Measurements from ENCODE around the gene AGAP2. TPM values are rescaled to one million over a fixed set of nuclear protein-coding genes. Genes with fewer than 3 reads are reported as not detected.

Gene AGAP2
- total RNA-seq, result 10 to 100 TPM; 68.6 to 72.5 TPM

DNA sequence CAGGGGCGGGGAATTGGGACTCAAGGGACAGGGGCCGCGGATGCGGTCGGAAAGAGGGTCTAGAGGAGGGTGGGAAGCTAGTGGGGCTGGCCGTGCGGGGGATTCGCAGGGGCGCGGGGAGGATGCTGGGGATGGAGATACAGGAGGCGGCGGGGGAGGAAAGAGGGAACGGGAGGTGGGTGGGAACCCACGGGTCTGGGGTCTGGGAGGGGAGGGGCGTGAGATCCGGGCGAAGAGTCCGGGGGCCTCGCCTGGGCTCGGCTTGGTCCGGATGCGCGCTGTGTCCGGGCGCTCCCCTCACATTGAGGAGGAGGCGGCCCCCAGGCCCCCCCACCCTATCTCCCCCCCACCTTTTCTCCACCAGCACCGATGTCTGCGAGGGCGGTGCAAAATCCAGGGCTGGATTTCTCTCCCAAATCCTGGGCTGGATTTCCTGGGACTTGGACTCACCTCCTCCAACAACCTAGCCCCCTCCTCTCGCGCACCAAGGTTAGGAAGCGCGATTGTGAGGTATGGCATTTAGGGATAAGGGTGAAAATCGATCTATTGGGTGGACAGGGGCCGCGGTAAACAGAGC, at the start of gene AGAP2:
Gene AGAP2 (minus strand): TSS at position 82 of the 577 bp plus-strand sequence. CDS start 496 bp downstream, outside the sequence.
- H3K27ac Mint-ChIP-seq, result peak within 1 kb of the TSS; percentile 74
- CTCF ChIA-PET, result no interaction called here
- ATAC-seq, result no peak

DNA sequence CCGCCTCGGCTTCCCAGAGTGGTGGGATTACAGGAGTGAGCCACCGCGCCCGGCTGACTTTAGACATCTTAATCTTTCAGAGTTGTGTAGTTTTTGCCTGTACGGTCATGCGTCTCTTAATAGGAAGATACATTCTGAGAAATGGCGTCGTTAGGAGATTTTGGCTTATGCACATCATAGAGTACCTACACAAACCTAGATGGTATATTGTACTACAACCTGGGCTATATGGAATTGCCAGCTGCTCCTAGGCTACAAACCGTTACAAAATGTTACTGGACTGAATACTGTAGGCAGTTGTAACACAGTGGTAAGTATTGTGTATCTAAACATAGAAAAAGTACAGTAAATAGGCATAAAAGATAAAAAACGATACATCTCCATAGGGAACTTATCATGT, 45.3 kb upstream of the AGAP2 start:
- no peak for DNase-seq
- H3K27me3 Mint-ChIP-seq (ENCODE audit: low read depth), result no peaks in the 10 kb centered on the region
- no peak for ATAC-seq
- H3K4me1 Mint-ChIP-seq (ENCODE audit: low read depth), result peaks cover 37% of the 10 kb centered on the region
- POLR2A ChIA-PET, result interaction anchor here (0.9 to 1.6 kb wide), 3 partner anchors 15 to 157 kb away, joined by 3 to 7 read pairs (median 5); partner anchors contain the start of gene ATP23
- peaks cover 24% of the 10 kb centered on the region for H3K36me3 Mint-ChIP-seq (ENCODE audit: low read depth)
- no peaks in the 10 kb centered on the region for H3K9me3 Mint-ChIP-seq (ENCODE audit: insufficient read depth)
- peak overlapping the region; percentile 27 for H3K27ac Mint-ChIP-seq
- peak overlapping the region; percentile 66 for H3K4me3 Mint-ChIP-seq
- CTCF ChIA-PET, result interaction anchor here (0.7 to 4.5 kb wide), 11 partner anchors 10 to 120 kb away, joined by 4 to 26 read pairs (median 9); partner anchors contain the start of genes EEF1AKMT3 and METTL1

More for the DNA sequence above, at the start of gene AGAP2:
- Mint-ChIP-seq H3K9me3 (ENCODE audit: insufficient read depth) (no peaks in the 10 kb centered on the region), H3K4me1 (ENCODE audit: low read depth) (peaks cover 41% of the 10 kb centered on the region), H3K4me3 (peak within 1 kb of the TSS; percentile 64), H3K36me3 (ENCODE audit: low read depth) (peaks cover 48% of the 10 kb centered on the region), H3K27me3 (ENCODE audit: low read depth) (no peaks in the 10 kb centered on the region)
- no peak for DNase-seq
- POLR2A ChIA-PET, result no interaction called here

DNA sequence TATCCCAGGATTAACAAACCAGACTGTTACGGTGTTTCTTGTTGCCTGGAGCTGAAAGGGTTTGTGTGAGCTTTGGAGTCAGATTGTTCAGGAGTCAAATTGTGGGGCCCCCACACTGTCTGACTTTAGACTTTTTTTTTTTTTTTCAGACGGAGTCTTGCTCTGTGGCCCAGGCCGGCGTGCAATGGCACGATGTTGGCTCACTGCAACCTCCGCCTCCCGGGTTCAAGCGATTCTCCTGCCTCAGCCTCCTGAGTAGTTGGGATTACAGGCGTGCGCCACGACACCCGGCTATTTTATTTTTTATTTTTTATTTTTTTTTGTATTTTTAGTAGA, 44.9 kb upstream of the AGAP2 start:
- H3K36me3 Mint-ChIP-seq (ENCODE audit: low read depth), result peaks cover 21% of the 10 kb centered on the region
- no peaks in the 10 kb centered on the region for H3K27me3 Mint-ChIP-seq (ENCODE audit: low read depth)
- no peaks in the 10 kb centered on the region for H3K9me3 Mint-ChIP-seq (ENCODE audit: insufficient read depth)
- CTCF ChIA-PET, result interaction anchor here (0.7 to 4.5 kb wide), 25 partner anchors 8 to 128 kb away, joined by 3 to 26 read pairs (median 6); partner anchors contain the start of genes CTDSP2, EEF1AKMT3 and METTL1
- ATAC-seq (no peak), DNase-seq (no peak)
- H3K4me3 Mint-ChIP-seq, result peak overlapping the region; percentile 99
- peaks cover 39% of the 10 kb centered on the region for H3K4me1 Mint-ChIP-seq (ENCODE audit: low read depth)
- H3K27ac Mint-ChIP-seq, result peak overlapping the region; percentile 96
- POLR2A ChIA-PET, result interaction anchor here (0.8 to 1.6 kb wide), 7 partner anchors 11 to 158 kb away, joined by 3 to 7 read pairs (median 4); partner anchors contain the start of genes ATP23, CYP27B1, EEF1AKMT3 and METTL1

DNA sequence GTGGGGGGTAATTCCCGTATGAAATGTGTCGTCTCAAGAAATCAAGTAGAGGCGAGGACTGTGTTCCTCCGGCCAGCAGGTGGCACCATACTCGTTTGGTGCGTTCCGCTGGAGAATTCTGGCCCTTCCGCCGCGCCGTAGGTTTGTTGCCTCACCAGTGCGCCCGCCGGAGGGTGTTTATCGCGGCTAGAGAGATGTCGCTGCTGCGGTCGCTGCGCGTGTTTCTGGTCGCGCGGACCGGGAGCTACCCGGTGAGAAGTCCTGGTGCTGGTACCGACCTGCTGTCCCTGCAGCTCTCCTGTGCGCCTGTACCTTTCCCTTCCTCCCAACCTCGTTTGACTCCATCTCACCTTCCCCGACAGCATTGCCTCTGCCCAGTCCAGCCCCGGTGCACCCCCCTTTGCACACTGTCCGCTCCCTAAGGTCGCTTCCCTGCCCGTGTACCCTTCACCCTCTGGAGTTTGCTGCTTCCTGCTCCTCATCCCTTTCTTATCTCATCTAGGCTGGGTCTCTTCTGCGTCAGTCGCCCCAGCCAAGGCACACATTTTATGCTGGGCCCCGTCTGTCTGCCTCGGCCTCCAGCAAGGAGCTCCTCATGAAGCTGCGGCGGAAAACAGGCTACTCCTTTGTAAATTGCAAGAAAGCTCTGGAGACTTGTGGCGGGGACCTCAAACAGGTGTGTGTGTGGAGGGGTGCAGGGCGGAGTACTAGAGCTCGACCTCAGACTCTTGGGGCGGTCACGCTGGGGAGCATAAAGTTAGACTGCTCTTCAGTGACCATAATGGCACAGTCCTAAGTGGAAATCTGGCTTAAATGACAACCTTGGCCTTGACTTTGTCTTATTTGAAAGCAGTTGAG, 44.3 kb upstream of the AGAP2 start, which contains the start of gene TSFM:
Gene TSFM (plus strand): TSS at position 180 of the 858 bp plus-strand sequence. CDS start 15 bp downstream, at position 195.
- H3K4me3 Mint-ChIP-seq, result peak within 1 kb of the TSS; percentile 99
- DNase-seq (peak; percentile 98), ATAC-seq (peak; percentile 87)
- peak within 1 kb of the TSS; percentile 96 for H3K27ac Mint-ChIP-seq
- peaks cover 19% of the 10 kb centered on the region for H3K36me3 Mint-ChIP-seq (ENCODE audit: low read depth)
- POLR2A ChIA-PET, result interaction anchor here (0.8 to 1.6 kb wide), 7 partner anchors 11 to 158 kb away, joined by 3 to 7 read pairs (median 4); partner anchors contain the start of genes ATP23, CYP27B1, EEF1AKMT3 and METTL1
- CTCF ChIA-PET, result interaction anchor here (0.7 to 4.5 kb wide), 27 partner anchors 9 to 129 kb away, joined by 3 to 26 read pairs (median 6); partner anchors contain the start of genes CTDSP2, EEF1AKMT3 and METTL1
- peaks cover 40% of the 10 kb centered on the region for H3K4me1 Mint-ChIP-seq (ENCODE audit: low read depth)
- H3K27me3 Mint-ChIP-seq (ENCODE audit: low read depth), result no peaks in the 10 kb centered on the region
- no peaks in the 10 kb centered on the region for H3K9me3 Mint-ChIP-seq (ENCODE audit: insufficient read depth)

DNA sequence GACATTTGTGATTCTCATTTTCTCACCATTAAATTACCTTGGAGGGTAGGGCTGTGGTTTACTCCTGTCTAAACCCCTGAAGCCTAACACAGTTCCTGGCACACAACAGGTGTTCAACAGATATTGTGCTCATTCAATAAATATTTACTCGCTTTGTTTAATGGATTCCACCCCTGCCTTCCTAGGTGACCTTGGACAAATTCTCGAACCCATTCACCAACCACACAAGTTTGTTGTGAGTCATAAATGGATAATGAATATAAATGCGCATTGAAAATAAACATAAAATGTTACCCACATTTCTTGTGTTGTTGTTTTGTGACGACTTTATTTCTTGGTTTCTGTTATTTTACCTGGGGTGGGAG, 43.7 kb upstream of the AGAP2 start:
- Mint-ChIP-seq H3K4me3 (peak overlapping the region; percentile 99), H3K9me3 (ENCODE audit: insufficient read depth) (no peaks in the 10 kb centered on the region), H3K36me3 (ENCODE audit: low read depth) (peaks cover 17% of the 10 kb centered on the region), H3K4me1 (ENCODE audit: low read depth) (peaks cover 40% of the 10 kb centered on the region), H3K27me3 (ENCODE audit: low read depth) (no peaks in the 10 kb centered on the region), H3K27ac (peak overlapping the region; percentile 96)
- DNase-seq (no peak), ATAC-seq (no peak)
- CTCF ChIA-PET, result interaction anchor here (1.0 to 4.5 kb wide), 13 partner anchors 9 to 130 kb away, joined by 3 to 26 read pairs (median 5); partner anchors contain the start of genes CYP27B1, EEF1AKMT3 and METTL1
- POLR2A ChIA-PET, result interaction anchor here (1.3 to 1.6 kb wide), 2 partner anchors 10 to 159 kb away, joined by 5 to 7 read pairs; partner anchors contain the start of genes ATP23, EEF1AKMT3 and METTL1

DNA sequence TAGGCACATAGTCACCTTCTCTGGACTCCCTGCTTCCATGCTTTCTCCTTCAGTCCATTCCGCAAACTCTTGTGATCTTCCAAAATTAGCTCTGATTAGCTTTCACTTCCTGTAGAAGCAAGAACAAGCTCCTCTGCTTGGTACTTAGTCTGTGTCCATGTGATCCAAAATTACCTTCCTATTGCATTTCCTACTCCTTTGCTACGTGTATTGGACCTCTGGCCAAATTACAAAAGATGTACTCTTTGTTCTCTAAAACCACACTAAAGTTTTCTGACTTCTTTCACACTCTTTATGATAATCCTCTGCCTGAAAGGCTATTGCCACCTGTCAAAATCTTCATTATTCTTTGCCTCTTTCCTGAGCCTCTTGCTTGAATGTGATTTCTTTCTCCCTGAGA, 43.3 kb upstream of the AGAP2 start:
- peak overlapping the region; percentile 96 for H3K27ac Mint-ChIP-seq
- peaks cover 15% of the 10 kb centered on the region for H3K36me3 Mint-ChIP-seq (ENCODE audit: low read depth)
- H3K9me3 Mint-ChIP-seq (ENCODE audit: insufficient read depth), result no peaks in the 10 kb centered on the region
- DNase-seq, result no peak
- POLR2A ChIA-PET, result interaction anchor here (0.7 kb wide), 1 partner anchor 63 kb away, joined by 4 read pairs; no protein-coding TSS in a partner anchor
- no peak for ATAC-seq
- no peaks in the 10 kb centered on the region for H3K27me3 Mint-ChIP-seq (ENCODE audit: low read depth)
- CTCF ChIA-PET, result interaction anchor here (0.7 to 4.5 kb wide), 11 partner anchors 8 to 124 kb away, joined by 3 to 26 read pairs (median 5); partner anchors contain the start of genes CYP27B1, EEF1AKMT3 and METTL1
- H3K4me3 Mint-ChIP-seq, result no peak overlapping the region
- peaks cover 40% of the 10 kb centered on the region for H3K4me1 Mint-ChIP-seq (ENCODE audit: low read depth)

DNA sequence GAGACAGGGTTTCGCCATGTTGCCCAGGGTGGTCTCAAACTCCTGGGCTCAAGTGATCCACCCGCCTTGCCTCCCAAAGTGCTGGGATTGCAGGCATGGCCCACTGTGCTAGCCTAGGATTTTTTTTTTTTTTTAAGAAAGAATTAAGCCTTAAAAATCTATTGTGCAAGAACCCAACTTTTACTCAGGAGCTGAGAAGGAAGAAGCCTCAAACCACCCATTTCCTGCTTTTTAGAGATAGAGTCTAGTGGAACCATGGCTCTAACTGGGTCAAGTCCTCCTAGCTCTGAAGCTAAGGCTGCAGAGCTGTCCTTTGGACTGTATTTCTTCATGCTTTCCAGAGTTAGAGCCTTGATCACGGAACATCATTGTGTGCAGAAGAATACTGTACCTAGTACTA, 42.7 kb upstream of the AGAP2 start:
- Mint-ChIP-seq H3K9me3 (ENCODE audit: insufficient read depth) (no peaks in the 10 kb centered on the region), H3K4me1 (ENCODE audit: low read depth) (peaks cover 40% of the 10 kb centered on the region), H3K27me3 (ENCODE audit: low read depth) (no peaks in the 10 kb centered on the region), H3K4me3 (peak overlapping the region; percentile 12), H3K36me3 (ENCODE audit: low read depth) (peaks cover 10% of the 10 kb centered on the region), H3K27ac (peak overlapping the region; percentile 96)
- ATAC-seq (no peak), DNase-seq (no peak)
- CTCF ChIA-PET, result interaction anchor here (0.7 to 4.5 kb wide), 11 partner anchors 8 to 125 kb away, joined by 3 to 26 read pairs (median 5); partner anchors contain the start of genes CYP27B1, EEF1AKMT3 and METTL1
- POLR2A ChIA-PET, result interaction anchor here (0.7 to 1.2 kb wide), 2 partner anchors 9 to 64 kb away, joined by 4 to 5 read pairs; partner anchors contain the start of genes EEF1AKMT3 and METTL1

DNA sequence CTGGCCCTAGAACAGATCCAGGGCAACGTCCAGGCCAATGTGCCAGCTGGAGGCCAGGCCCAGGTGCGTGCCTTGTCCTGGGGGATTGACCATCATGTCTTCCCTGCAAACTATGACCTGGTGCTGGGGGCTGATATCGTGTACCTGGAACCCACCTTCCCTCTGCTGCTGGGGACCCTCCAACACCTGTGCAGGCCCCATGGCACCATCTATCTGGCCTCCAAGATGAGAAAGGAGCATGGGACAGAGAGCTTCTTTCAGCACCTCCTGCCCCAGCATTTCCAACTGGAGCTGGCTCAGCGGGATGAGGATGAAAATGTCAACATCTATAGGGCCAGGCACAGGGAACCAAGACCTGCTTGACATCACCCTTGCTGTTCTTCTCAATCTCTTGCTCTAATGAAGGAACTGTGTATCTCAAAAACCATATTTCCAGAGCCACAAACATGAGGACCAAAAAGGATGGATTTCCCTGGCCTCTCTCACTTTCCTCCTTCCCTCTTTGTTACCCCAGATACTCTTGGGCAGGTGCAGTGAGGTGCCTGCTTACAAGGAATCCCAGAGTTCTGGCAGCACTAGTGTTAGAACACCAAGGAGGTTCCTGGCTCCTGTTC, 41.8 kb upstream of the AGAP2 start:
- H3K4me3 Mint-ChIP-seq, result no peak overlapping the region
- ATAC-seq (no peak), DNase-seq (no peak)
- H3K9me3 Mint-ChIP-seq (ENCODE audit: insufficient read depth), result no peaks in the 10 kb centered on the region
- no peaks in the 10 kb centered on the region for H3K27me3 Mint-ChIP-seq (ENCODE audit: low read depth)
- peaks cover 40% of the 10 kb centered on the region for H3K4me1 Mint-ChIP-seq (ENCODE audit: low read depth)
- peaks cover 12% of the 10 kb centered on the region for H3K36me3 Mint-ChIP-seq (ENCODE audit: low read depth)
- H3K27ac Mint-ChIP-seq, result peak overlapping the region; percentile 96
- ChIA-PET POLR2A (interaction anchor here (1.2 to 1.3 kb wide), 2 partner anchors 8 to 21 kb away, joined by 3 to 5 read pairs; partner anchors contain the start of genes EEF1AKMT3 and METTL1), CTCF (interaction anchor here (1.7 to 2.6 kb wide), 2 partner anchors 21 to 24 kb away, joined by 5 to 12 read pairs; no protein-coding TSS in a partner anchor)

DNA sequence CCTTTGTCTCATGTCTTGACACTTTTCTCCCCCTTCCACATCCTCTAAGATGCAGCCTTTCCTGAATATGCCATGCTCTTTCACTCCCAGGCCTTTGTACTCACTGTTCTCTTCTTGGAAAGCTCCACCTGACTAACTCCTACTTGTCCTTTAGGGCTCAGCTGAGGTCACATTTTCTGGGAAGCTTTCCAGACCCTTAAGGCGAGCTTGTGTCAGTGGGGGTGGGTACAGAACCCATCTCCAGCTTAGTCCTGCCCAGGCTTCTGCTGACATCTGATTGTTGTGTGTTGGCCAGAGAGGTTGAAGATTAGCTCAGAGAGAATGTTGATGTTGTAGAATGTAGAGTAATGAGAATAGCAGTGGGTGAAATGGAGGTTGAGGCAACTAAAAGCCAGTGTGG, 41.2 kb upstream of the AGAP2 start:
- H3K27me3 Mint-ChIP-seq (ENCODE audit: low read depth), result no peaks in the 10 kb centered on the region
- peaks cover 40% of the 10 kb centered on the region for H3K4me1 Mint-ChIP-seq (ENCODE audit: low read depth)
- no peaks in the 10 kb centered on the region for H3K9me3 Mint-ChIP-seq (ENCODE audit: insufficient read depth)
- no peak for DNase-seq
- no peak overlapping the region for H3K27ac Mint-ChIP-seq
- CTCF ChIA-PET, result interaction anchor here (1.6 to 2.6 kb wide), 3 partner anchors 15 to 75 kb away, joined by 3 to 12 read pairs (median 6); no protein-coding TSS in a partner anchor
- POLR2A ChIA-PET, result interaction anchor here (1.2 to 1.3 kb wide), 2 partner anchors 8 to 21 kb away, joined by 3 to 5 read pairs; partner anchors contain the start of genes EEF1AKMT3 and METTL1
- H3K4me3 Mint-ChIP-seq, result no peak overlapping the region
- ATAC-seq, result no peak
- H3K36me3 Mint-ChIP-seq (ENCODE audit: low read depth), result peaks cover 12% of the 10 kb centered on the region

DNA sequence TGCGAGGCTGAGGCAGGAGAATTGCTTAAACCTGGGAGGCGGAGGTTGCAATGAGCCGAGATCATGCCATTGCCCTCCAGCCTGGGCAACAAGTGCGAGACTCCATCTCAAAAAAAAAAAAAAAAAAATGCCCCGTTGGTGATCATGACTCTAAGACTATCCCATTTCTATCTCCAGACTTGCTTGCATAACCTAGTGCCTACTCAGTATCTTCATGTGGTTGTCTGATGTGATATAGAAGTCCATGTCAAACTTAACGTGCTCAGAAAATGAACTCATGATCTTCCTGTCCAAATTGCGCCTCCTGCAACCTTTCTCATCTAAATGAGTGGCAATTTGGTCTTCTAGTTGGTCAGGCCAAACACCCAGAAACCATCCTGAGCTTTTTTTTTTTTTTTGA, 39.4 kb upstream of the AGAP2 start:
- no peak overlapping the region for H3K27ac Mint-ChIP-seq
- H3K27me3 Mint-ChIP-seq (ENCODE audit: low read depth), result no peaks in the 10 kb centered on the region
- DNase-seq (no peak), ATAC-seq (no peak)
- H3K36me3 Mint-ChIP-seq (ENCODE audit: low read depth), result peaks cover 14% of the 10 kb centered on the region
- no peaks in the 10 kb centered on the region for H3K9me3 Mint-ChIP-seq (ENCODE audit: insufficient read depth)
- ChIA-PET POLR2A (interaction anchor here (0.7 kb wide), 1 partner anchor 87 kb away, joined by 3 read pairs; no protein-coding TSS in a partner anchor), CTCF (interaction anchor here (1.4 to 2.6 kb wide), 4 partner anchors 13 to 24 kb away, joined by 4 to 12 read pairs (median 5); no protein-coding TSS in a partner anchor)
- H3K4me1 Mint-ChIP-seq (ENCODE audit: low read depth), result peaks cover 40% of the 10 kb centered on the region
- H3K4me3 Mint-ChIP-seq, result no peak overlapping the region

Measured in activated CD8-positive, alpha-beta T cell treated with anti-CD3 and anti-CD28 coated beads, Interleukin-2, amount 10 ng/mL, durations not matched to agents 7 days and 5 days (primary cell).